PC-3 (cell line): ENCODE measurements around the gene CLDN9.

ENCODE experiments used
- CTCF ChIP-seq: fragments of 300-600 bp; sonication (generic); conservative IDR thresholded peaks from 2 replicates; pipeline ENCODE4 v1.5.1; 2017; ENCODE audit warnings: antibody characterized with exemption, low read depth, mild to moderate bottlenecking, low read length
- EZH2 ChIP-seq: fragments of 300-600 bp; sonication (generic); IDR thresholded peaks from one replicate; pipeline ENCODE4 v1.6.1; 2017; ENCODE audit warnings: antibody characterized with exemption, mild to moderate bottlenecking, low read length; ENCODE audit not compliant: unreplicated experiment

- TF ChIP-seq CTCF (no peak), EZH2 (no peak)
These were observed 32.2 kb upstream of the CLDN9 start, which contains the start of gene PKMYT1 for GRCh38 chr16:2980227-2981176.
